Bronchial epithelial cell (primary cell): Measurements from ENCODE around the gene LIPT2. TPM values are rescaled to one million over a fixed set of nuclear protein-coding genes. Genes with fewer than 3 reads are reported as not detected.

Experiments
- DNase-seq: peaks from one replicate; pipeline ENCODE4 v3.0.0-alpha.2; 2010; ENCODE audit warnings: low read depth
- FAIRE-seq: peaks from 2 replicates; lab custom pipeline; 2011; peaks lifted over from hg19 to GRCh38; lab: Jason Lieb, UNC
- H3K27me3 ChIP-seq: 2 replicates; pipeline ENCODE4 v1.5.1; 2011; ENCODE audit warnings: low read length; ENCODE audit not compliant: control insufficient read depth, insufficient read depth
- H3K36me3 ChIP-seq: 2 replicates; pipeline ENCODE4 v1.5.1; 2011; ENCODE audit warnings: low read length; ENCODE audit not compliant: control insufficient read depth, insufficient read depth
- H3K4me3 ChIP-seq: 2 replicates; pipeline ENCODE4 v1.5.1; 2011; ENCODE audit warnings: mild to moderate bottlenecking, low read depth, low read length, control low read depth
- total RNA-seq: library from RNA; depleted of rRNA; stranded (reverse); fragments of >200 nt; gene quantifications from 2 replicates; pipeline ENCODE4 v1.2.1, GENCODE V29; 2014
- TF ChIP-seq, protein P1 (sequence below): IDR thresholded peaks from 2 replicates; pipeline ENCODE4 v1.5.1; 2011; ENCODE audit warnings: mild to moderate bottlenecking, moderate library complexity, low read length, control low read depth, inconsistent platforms; ENCODE audit not compliant: insufficient read depth, severe bottlenecking

LIPT2 gene
- total RNA-seq, 1 donor from 2014 or later = 2.6 TPM

DNA sequence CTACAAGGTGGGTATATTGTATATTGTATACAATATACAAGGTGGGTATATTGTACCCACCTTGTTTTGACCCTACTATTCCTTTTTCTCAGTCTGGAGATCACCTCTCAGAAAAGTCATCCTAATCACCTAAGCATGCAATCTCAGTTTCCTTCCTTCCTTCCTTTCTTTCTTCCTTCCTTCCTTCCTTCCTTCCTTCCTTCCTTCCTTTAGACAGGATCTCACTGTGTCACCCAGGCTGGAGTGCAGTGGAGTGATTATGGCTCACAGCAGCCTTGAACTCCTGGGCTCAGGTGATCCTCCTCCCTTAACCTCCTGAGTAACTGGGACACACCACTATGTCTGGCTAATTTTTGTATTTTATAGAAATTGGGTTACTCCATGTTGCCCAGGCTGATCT is 25.0 kb downstream of the LIPT2 start:
- TF ChIP-seq, protein P1, sequence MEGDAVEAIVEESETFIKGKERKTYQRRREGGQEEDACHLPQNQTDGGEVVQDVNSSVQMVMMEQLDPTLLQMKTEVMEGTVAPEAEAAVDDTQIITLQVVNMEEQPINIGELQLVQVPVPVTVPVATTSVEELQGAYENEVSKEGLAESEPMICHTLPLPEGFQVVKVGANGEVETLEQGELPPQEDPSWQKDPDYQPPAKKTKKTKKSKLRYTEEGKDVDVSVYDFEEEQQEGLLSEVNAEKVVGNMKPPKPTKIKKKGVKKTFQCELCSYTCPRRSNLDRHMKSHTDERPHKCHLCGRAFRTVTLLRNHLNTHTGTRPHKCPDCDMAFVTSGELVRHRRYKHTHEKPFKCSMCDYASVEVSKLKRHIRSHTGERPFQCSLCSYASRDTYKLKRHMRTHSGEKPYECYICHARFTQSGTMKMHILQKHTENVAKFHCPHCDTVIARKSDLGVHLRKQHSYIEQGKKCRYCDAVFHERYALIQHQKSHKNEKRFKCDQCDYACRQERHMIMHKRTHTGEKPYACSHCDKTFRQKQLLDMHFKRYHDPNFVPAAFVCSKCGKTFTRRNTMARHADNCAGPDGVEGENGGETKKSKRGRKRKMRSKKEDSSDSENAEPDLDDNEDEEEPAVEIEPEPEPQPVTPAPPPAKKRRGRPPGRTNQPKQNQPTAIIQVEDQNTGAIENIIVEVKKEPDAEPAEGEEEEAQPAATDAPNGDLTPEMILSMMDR = no peak

DNA sequence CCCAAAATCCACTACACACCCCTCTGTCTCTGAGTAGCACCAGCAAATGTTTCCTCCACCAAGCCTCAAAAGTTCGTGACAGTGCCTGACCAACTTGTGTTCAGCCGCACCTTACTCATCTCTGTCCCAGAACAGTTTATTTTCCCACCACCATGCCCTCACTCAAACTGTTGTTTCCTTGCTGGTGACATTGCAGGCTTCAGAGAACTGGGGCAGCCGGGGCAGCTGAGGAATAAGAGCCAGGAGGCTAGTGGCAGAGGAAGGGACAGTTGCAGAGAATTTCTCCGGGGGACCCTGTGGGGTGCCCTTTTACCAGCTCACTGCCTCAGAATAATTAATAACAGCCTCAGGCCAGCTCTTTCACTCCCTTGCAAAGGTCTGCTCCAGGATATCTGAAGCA is 25.5 kb downstream of the LIPT2 start:
- no peak for FAIRE-seq
- H3K36me3 ChIP-seq = no peaks in the 10 kb centered on the region
- peaks cover 17% of the 10 kb centered on the region for H3K27me3 ChIP-seq
- DNase-seq = no peak
- TF ChIP-seq, protein P1 = no peak
- H3K4me3 ChIP-seq = no peak overlapping the region

More for the DNA sequence above, 25.0 kb downstream of the LIPT2 start:
- Histone ChIP-seq H3K27me3 (peaks cover 19% of the 10 kb centered on the region), H3K36me3 (no peaks in the 10 kb centered on the region), H3K4me3 (no peak overlapping the region)
- no peak for FAIRE-seq
- DNase-seq = no peak

DNA sequence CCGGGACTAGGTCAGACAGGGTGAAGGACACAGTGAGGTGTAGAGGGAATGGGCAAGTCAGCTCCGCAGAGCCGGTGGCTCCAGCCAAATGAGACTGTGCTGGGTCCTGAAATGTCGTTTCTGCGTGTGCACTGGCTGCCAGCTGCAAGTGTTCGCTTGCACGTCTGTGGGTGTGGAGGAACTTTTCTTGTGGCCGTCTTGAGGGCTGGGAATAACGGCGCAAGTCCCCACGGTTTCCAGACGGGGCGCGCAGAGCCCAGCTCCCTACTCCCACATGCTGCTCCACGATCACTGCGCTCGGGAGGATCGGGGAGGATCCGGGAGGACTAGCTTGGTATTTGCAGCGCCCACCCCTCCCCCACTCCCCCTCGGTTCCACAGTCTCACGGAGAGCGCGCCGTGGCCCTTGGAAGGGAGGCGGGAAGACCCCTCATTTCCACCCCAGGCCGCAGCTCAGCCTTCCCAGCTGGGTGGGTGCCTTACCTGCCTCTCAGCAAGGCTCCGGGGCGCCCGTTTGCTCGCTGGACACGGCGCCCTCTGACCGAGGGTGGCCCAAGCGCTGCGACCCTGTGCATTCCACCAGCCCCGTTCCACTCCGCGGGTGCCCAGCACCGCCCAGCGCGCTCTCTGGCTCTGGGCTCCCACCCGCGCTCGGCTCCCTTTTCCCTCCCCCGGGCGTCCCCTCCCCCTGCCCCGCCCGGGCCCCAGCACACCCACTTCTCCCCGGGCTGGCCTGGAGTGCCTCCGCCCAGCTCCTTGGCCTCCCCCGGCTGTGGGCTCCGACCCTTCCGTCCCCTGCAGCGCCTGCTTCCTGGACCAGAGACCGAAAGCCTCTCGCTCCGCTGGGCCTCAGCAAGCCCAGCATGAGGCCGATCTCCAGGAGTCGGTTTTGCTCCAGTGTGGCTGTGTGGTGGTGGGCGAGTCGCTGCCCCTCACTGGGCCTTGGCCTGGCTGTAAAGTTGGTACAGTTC is 26.3 kb downstream of the LIPT2 start, which contains the start of gene KCNE3:
TSS of gene KCNE3 (minus strand) at position 634 of the 970 bp plus-strand sequence. CDS start 9,986 bp downstream, outside the sequence.
- H3K4me3 ChIP-seq = peak within 1 kb of the TSS; percentile 33
- DNase-seq = no peak
- peaks cover 17% of the 10 kb centered on the region for H3K27me3 ChIP-seq
- FAIRE-seq = no peak
- TF ChIP-seq, protein P1 = no peak
- no peaks in the 10 kb centered on the region for H3K36me3 ChIP-seq

GRCh38 chr11:74465291-74465708 is 28.2 kb downstream of the LIPT2 start:
- DNase-seq = no peak
- H3K4me3 ChIP-seq = no peak overlapping the region
- TF ChIP-seq, protein P1 = no peak
- peaks cover 17% of the 10 kb centered on the region for H3K27me3 ChIP-seq
- no peaks in the 10 kb centered on the region for H3K36me3 ChIP-seq
- no peak for FAIRE-seq

GRCh38 chr11:74464746-74465145 is 28.8 kb downstream of the LIPT2 start:
- TF ChIP-seq, protein P1 = no peak
- DNase-seq (no peak), FAIRE-seq (no peak)
- peaks cover 17% of the 10 kb centered on the region for H3K27me3 ChIP-seq
- no peaks in the 10 kb centered on the region for H3K36me3 ChIP-seq
- no peak overlapping the region for H3K4me3 ChIP-seq
